EL (cell line): ENCODE results near the gene POLN.

Experiments
- DNase-seq: peaks from one replicate; pipeline ENCODE4 v3.0.0-alpha.2; 2016

Gene POLN

GRCh38 chr4:2241410-2242353 lies at the start of gene POLN, which contains the start of gene HAUS3:
Gene POLN (minus strand): TSS chr4:2242121. CDS start chr4:2229231, 12,890 bp downstream.
Gene HAUS3 (minus strand): TSS chr4:2242121. CDS start chr4:2240946, 1,175 bp downstream.
- peak; percentile 97 for DNase-seq

GRCh38 chr4:2290974-2291704 lies 49.2 kb upstream of the POLN start:
- no peak for DNase-seq

DNA sequence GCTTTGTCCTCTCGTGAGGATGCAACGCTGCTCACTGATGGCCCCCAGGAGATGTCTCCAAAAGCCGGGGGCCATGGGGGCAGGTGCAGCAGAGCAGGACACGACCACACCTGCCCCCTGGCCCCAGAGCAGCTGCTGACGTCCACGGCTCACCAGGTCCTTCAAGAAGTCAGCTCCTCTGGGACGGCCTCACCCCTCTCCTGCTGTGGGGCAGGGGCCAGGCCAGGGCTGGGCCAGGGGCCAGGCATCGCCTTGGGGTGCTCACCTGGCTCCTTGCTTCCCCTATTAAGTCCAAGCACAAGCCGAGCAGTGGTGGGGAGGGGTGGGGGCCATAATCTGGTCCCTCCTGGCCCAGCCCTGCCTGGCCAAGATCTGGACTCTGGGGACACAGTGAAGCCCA lies 48.6 kb upstream of the POLN start:
- no peak for DNase-seq

- DNase-seq: no peak
Observed at GRCh38 chr4:2289955-2290333, 48.0 kb upstream of the POLN start.

DNA sequence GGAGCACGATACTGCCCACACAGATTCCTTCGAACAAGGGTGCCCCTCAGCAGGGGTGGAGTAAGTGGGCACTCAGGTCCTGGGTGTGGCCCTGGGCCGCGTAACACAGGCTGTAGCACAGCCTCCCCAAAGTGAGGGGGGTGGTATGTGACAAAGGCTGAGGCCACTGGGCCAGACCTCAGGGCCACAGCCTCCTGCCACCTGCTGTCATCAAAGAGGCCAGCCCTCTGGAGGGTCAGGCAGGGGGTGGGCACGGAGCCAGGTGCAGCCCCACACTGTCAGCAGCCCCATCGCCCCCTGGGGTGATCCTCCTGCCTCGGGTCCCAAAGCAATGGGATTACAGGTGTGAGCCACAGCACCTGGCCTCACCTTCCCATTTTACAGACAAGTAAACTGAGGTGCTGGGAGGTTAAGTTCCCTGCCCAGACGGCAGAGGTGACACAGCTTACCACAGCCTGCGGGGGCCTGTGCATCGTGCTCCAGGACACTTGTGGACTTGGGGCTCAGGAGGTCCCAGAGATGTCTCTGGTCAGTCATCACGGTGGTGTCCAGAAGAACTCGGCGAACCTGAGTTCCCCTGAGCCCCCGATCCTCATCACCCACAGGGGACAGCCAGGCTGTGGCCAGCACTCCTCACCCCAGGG lies 47.5 kb upstream of the POLN start:
- no peak for DNase-seq

GRCh38 chr4:2288051-2288541 lies 46.2 kb upstream of the POLN start:
- DNase-seq: no peak

DNA sequence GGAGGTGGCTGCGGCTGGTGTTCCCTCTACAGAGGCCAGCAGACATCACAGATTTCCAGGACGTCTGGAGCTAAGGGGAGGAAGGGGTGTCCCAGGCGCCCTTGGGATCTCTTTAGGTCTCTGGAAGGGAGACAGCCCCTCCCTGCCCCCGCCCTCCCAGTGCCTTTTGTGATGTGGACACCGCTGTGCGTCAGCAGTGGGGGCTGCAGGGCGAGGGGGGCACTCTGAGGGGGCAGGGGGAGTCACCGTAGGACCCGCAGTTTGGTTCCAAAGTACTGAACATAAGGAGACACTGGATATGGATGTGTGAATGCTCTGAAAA lies 45.6 kb upstream of the POLN start:
- DNase-seq: no peak

GRCh38 chr4:2286904-2287593 lies 45.1 kb upstream of the POLN start:
- DNase-seq: no peak

- DNase-seq: no peak
Observed at GRCh38 chr4:2285613-2286381, 43.9 kb upstream of the POLN start.

- DNase-seq: peak; percentile 42
Observed at GRCh38 chr4:2284934-2285612, 43.2 kb upstream of the POLN start.

DNA sequence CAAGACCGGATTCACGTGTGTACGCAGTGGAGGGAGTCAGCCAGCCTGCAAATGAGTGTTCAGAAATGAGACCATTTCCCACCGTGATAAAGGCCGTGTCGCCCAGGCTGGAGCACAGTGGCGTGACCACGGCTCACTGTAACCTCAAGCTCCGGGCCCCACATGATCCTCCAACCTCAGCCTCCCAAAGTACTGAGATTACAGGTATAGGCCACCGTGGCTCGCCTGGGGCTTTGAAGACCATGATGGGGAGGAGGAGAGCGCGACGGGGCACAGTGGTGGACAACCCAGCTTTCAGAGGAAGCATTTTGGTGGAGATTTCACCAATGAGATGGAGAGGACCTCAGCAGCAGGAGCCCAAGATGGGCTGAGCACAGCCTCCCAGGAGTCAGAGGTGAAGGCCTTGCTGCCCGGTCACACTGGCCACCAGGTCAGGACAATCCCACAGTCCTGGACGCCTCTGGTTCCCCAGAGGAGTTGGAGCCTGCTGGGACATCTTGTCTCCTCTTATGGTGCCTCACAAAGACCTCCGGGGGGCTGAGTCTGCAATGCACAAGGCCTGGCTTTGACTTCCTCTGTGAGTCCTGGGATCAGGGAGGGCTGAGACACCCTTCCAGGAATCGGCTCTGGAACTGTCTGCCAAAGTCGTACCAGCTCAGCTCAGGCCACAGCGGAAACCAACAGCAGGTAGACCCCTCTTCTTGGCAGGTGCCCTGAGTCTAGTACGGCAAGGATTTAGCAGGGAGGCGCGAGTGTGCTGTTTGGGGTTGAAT lies 42.4 kb upstream of the POLN start:
- DNase-seq: no peak

DNA sequence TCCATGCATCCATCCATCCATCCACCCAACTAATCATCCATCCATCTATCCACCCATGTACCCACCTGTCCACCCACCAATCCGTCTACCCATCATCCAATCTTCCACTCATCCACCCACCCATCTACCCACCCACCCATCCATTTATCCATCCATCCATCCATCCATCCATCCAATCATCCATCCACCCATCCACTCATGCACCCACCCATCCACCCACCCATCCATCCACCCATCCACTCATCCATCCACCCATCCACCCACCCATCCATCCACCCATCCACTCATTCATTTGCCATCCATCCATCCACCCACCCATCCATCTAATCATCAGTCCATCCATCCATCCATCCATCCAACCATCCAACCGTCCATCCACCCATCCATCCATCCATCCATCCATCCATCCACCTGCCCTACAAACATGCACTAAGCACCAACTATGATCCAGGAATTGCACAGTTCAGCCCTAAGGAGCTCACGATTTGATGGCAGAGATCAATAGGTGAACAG lies 41.3 kb upstream of the POLN start:
- no peak for DNase-seq

DNA sequence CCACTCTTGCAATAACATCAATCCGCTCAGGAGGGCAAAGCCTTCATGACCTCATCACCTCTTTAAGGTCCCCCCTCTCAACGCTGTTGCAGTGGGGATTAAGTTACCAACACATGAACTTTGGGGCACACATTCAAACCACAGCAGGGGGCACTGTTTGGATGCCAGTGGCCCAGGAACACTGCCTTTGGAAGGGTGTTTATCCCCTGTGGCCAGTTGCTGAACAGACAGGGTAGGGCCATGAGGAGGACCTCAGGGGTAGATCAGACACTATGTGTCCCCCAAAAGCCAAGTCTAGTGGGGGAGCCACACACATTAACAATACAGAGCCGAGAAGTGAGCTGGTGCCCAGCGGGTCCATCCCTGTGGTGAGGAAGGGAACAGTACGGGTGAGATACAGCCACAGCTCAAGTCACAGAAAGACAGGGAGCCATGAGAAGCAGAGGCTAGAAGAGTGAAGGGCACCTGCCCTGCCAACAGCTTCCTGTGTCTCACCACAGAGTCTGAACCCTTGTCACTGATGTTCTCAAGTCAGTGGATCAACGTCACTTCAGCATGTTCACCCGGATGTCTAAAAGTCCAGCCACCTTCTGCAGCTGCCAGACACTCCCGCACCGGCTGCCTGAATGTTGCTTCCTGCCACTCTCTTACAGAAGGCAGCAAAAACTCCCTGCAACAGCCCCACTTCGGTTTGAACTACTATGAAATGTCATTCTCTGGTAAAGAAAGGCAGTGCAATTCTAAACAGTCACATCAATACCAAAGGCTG lies 39.8 kb upstream of the POLN start:
- DNase-seq: no peak

GRCh38 chr4:2280531-2281300 lies 38.8 kb upstream of the POLN start:
- no peak for DNase-seq

DNA sequence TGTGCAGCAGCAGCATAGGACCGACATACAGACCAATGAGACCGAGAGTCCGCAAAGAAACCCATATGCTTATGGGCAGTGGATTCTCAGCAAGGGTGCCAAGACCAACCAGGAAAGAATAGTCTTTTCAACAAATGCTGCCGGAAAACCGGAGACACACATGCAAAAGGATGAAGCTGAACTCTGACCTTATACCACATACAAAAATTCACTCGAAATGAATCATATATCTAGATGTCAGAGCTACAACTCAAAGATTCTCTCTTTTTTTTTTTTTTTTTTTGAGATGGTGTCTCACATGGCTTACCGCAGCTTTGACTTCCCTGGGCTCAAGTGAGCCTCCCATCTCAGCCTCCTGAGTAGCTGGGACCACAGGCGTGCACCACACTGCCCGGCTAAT lies 36.0 kb upstream of the POLN start:
- peak; percentile 53 for DNase-seq

- no peak for DNase-seq
Observed at GRCh38 chr4:2276581-2277325, 34.8 kb upstream of the POLN start.

GRCh38 chr4:2275546-2276251 lies 33.8 kb upstream of the POLN start:
- no peak for DNase-seq
